Activated CD4-positive, CD25-positive, alpha-beta regulatory T cell treated with anti-CD3 and anti-CD28 coated beads, Interleukin-2, amount 50 U/mL, for 16 hours (primary cell): ENCODE data around the gene SLC38A8.

Experiments
- DNase-seq: peaks from one replicate; pipeline ENCODE4 v3.0.0-alpha.2; 2020; ENCODE audit warnings: low read depth, low spot score

The SLC38A8 gene

GRCh38 chr16:84031556-84031955 lies 11.0 kb downstream of the SLC38A8 start:
- DNase-seq = no peak

DNA sequence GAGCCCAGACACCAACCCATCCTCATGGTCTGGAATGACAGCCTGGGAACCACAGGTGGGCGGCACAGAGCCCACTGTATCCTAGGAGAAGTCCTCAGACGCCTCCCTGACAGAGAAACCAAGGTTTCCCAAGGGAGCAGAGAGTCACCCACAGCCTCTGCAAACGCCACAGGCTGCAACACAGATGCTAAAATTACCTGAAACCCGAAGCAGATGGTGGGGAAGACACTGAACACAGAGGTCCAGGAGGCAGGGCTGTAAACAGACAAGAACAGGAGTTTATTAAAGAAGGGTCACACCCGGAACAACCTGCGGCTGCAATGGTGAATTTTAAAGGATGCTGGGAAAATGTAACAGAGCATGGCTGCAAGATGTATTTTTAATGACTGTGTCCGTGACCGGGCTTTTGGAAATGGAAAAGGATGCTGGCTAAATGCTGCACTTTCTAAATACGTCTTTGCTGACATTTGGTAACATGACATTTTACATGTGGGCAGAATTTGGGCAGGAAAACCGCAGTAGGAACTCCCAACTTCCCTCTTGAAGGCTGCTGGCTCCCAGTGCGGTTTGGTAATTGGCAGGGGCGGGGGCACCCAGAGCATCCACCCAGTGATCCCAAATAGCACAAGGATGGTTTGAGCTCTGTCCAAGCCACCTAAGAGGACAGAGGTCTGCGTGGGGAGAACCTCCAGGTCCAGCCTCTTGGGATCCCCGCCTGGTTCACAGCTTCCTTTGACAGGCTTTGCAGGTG lies 13.1 kb downstream of the SLC38A8 start:
- DNase-seq = no peak

DNA sequence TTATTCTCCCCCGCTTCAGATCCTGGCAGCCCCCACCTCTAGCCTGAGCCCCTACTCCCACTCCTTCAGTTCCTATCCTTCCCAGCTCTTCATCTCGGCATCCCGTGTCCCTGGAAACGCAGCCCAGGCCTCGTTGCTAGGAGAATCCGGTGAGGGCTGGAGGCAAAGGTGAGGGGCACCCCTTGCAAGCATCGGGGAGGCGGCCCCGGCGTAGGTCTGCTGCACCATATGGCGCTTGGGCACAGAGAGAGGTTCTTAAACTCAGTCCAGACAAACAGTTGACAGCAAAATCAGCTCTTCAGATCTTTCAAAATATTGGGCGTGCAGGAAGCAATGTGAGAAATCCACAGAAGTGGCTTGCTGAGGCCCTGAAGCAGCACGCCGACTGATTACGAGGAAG lies 15.0 kb downstream of the SLC38A8 start:
- no peak for DNase-seq

DNA sequence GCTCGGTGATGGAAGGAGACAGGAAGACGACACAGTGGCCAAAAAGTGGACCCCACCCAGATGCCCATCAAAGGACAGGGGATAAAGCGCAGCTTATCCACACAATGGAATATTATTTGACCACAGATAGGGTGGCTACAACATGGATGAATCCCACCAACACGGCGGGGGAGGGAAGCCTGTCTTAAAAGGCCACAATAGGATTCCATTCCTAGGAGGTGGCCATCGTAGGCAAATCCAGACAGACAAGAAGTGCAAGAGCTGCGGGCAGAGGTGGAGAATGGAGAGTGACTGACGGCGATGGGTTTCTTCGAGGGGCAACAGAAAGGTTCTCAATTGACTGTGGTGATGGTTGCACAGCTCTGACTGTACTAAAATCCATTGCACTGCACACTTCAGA lies 16.0 kb downstream of the SLC38A8 start:
- no peak for DNase-seq

- DNase-seq = no peak
Observed at GRCh38 chr16:84024854-84025253, 17.7 kb downstream of the SLC38A8 start.

GRCh38 chr16:84022644-84023043 lies 20.0 kb downstream of the SLC38A8 start:
- DNase-seq = no peak

- DNase-seq = no peak
Observed at GRCh38 chr16:84021488-84021887, 21.1 kb downstream of the SLC38A8 start.

DNA sequence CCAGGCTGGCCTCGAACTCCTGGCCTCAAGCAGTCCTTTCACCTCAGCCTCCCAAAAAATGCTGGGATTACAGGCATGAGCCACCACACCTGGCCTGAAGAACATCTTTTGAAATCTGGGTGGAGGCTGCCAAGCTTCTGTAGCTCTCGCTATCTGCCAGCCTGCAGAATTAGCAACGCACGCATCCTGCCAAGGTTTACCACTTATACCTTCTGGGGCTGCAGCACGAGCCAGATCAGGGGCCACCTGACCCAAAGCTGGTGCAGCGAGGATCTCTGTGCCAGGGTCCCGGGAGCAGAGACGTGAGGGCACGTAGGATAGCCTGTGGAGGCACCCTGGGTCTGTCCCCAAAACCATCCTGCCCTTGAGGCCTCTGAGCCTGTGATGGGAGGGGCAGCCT lies 22.2 kb downstream of the SLC38A8 start:
- no peak for DNase-seq

DNA sequence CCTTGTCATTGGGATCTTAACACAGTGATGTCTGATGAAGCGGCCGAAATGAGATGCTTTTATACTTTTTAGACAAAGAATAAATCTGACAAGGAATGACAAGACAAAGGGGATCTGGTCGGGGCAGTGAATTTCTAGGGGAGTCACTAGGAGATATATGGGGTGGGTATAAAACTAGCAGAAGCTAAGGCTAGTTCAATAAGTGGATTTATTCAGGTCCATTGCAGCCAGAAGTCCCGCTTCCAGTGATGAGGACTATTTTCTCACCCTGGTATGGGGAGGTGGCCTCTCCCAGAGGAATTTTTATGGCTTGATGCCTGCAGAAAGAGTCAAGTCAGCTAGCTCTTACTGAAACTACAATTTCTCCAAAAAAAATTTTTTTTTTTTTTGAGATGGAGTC lies 23.9 kb downstream of the SLC38A8 start:
- DNase-seq = no peak

DNA sequence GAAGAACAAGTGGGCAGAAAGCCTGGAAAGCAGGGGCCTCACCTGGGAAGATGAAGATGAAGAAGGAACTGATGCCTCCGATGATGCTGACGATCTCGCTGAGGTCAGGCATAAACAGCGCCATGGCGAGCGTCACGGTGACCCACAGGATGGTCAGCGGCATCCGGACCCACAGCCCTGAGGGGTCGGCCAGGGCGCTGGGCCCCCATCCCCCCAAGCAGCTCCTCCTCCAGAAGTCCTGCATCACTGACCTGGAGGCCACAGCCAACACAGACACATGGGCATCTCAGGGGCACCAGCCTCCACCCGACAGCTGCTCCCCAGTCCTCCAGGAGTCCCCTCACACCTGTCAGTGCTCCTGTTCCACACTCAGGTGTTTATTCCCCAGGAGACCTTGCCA lies 26.1 kb downstream of the SLC38A8 start:
- no peak for DNase-seq

DNA sequence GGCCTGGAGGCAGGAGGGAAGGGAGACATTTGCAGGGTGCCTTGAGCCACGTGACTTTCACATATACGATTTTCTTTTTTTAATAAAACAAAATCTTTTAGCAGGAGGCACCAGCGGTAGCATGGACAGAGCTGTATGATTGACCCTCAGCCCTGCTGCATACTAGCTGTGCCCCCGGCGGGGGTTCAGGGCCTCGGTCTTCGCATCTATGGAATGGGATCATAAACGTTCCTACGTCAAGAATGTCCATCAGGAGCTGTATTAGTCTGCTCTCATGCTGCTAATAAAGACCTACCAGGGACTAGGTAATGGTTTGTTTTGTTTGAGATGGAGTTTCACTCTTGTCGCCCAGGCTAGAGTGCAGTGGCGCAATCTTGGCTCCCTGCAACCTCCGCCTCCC lies 27.2 kb downstream of the SLC38A8 start:
- no peak for DNase-seq

DNA sequence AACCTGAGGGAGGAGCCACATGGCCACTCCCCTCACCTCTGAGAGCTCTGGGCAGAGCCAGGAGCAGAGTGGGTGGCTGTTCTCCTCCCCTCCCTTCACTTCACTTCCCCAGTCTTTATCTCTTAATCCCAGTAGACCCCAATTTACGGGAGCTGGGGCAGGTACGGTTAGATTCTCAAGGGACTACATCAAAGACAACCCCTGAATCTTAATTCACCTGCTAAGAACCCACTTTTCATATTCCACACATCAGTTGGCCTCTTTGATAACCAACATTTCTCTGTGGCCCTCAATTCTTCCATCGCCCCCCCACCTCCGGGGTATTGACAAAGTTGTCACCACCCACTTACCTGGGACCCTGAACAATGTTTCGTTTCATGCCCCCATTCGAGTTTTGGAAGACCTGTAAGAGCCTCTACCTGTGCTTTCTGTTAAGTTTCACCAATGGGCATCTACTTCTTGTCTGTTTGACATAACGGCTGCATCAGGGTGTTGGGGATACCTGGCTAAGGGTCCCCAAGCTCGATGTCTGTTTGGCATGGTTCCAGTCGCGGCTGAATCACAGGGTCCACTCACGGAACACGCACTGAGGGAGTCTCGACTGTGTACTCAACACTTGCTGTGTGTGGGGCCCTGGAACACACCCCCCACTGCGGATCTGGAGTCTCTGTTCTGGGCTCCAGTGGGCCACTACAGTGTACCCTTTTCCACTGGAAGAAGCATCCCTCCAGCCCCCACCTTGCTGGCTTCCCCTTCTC lies 27.8 kb downstream of the SLC38A8 start:
- DNase-seq = no peak

- no peak for DNase-seq
Observed at GRCh38 chr16:84013787-84014569, 28.6 kb downstream of the SLC38A8 start.

- no peak for DNase-seq
Observed at GRCh38 chr16:84009282-84009681, 33.3 kb downstream of the SLC38A8 start.

- DNase-seq = no peak
Observed at GRCh38 chr16:84007965-84008364, 34.6 kb downstream of the SLC38A8 start.

- DNase-seq = no peak
Observed at GRCh38 chr16:84007520-84007919, 35.1 kb downstream of the SLC38A8 start.

DNA sequence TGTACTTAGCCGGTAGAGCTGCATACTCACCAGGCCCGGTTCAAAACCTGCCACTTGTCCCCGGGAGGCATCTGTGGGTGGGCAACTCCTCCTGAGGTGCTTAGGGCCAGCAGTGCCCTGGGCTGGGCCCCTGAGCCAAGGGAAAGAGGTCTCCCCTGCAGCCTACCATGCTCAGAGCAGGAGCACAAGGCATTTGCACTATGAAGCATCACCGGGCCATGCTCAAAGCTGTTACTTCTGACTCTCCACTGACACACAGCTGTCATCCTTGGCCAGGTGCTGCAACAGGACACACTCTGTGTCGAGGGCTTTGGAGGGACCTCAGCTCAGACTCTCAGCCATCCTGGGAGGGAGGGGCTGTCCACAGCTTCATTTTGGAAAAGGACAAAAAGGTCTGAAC lies 37.2 kb downstream of the SLC38A8 start:
- DNase-seq = no peak

DNA sequence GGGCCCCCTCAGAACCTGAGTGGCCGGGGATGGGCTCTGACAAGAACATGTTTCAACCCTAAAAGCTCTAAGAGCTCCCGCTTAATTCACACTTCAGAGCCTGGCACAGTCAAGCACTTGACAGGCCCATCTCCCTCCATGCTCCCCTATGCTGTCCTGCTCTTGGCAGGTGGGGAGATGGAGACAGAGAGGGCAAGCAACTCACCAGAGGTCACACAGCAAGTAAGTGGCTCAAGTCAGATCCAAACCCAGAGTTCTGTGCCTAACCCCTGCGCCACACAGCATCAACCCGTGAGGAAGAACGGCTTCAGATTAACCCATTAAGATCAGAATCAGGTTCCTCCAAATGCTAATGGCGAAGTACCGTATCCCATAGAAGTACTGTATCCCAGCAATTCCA lies 38.2 kb downstream of the SLC38A8 start:
- no peak for DNase-seq

- DNase-seq = no peak
Observed at GRCh38 chr16:84003038-84003437, 39.6 kb downstream of the SLC38A8 start.

GRCh38 chr16:84001726-84002125 lies 40.9 kb downstream of the SLC38A8 start:
- DNase-seq = no peak

GRCh38 chr16:84000989-84001642 lies 41.5 kb downstream of the SLC38A8 start:
- DNase-seq = no peak

- no peak for DNase-seq
Observed at GRCh38 chr16:83998091-83998490, 44.5 kb downstream of the SLC38A8 start.
